Neural cell (in vitro differentiated cells): ENCODE results near the gene DAPP1. TPM values are rescaled to one million over a fixed set of nuclear protein-coding genes. Genes with fewer than 3 reads are reported as not detected.

ENCODE experiments used
- H2AFZ ChIP-seq: fragments of 200-600, 300-800 bp; sonication (generic), shearing (Covaris generic); 2 replicates; pipeline ENCODE4 v1.6.0; 2014; ENCODE audit warnings: low read depth, mild to moderate bottlenecking, antibody characterized with exemption, low read length, moderate library complexity
- H3F3A ChIP-seq: fragments of 200-600 bp; shearing (Covaris generic); 2 replicates; pipeline ENCODE4 v1.6.1; 2016; ENCODE audit warnings: mild to moderate bottlenecking, moderate library complexity, mixed read lengths, antibody characterized with exemption, low read length; ENCODE audit not compliant: insufficient read depth, poor library complexity, severe bottlenecking
- H3K27ac ChIP-seq: fragments of 200-600, 300-800 bp; sonication (generic), shearing (Covaris generic); 2 replicates; pipeline ENCODE4 v1.5.1; 2014; ENCODE audit warnings: mild to moderate bottlenecking, low read length, moderate library complexity
- H3K27me3 ChIP-seq: fragments of 300-800, 200-600 bp; sonication (generic), shearing (Covaris generic); 2 replicates; pipeline ENCODE4 v1.6.0; 2014; ENCODE audit warnings: mild to moderate bottlenecking, low read depth, low read length, moderate library complexity; ENCODE audit not compliant: insufficient read depth
- H3K36me3 ChIP-seq: fragments of 300-800, 200-600 bp; sonication (generic), shearing (Covaris generic); 2 replicates; pipeline ENCODE4 v1.5.1; 2014; ENCODE audit warnings: mild to moderate bottlenecking, antibody characterized with exemption, low read length, moderate library complexity; ENCODE audit not compliant: insufficient read depth
- H3K4me2 ChIP-seq: fragments of 300-800, 200-600 bp; sonication (generic), shearing (Covaris generic); 2 replicates; pipeline ENCODE4 v1.6.0; 2014; ENCODE audit warnings: mild to moderate bottlenecking, low read length
- H3K4me3 ChIP-seq: fragments of 300-800, 200-600 bp; sonication (generic), shearing (Covaris generic); 2 replicates; pipeline ENCODE4 v1.5.1; 2014; ENCODE audit warnings: mild to moderate bottlenecking, low read length, moderate library complexity
- H3K79me2 ChIP-seq: fragments of 200-600 bp; shearing (Covaris generic); replicated peaks from 2 replicates; pipeline ENCODE4 v1.6.0; 2014; ENCODE audit warnings: mild to moderate bottlenecking, low read length, moderate library complexity; ENCODE audit not compliant: insufficient read depth
- H3K9ac ChIP-seq: fragments of 300-800, 200-600 bp; sonication (generic), shearing (Covaris generic); 2 replicates; pipeline ENCODE4 v1.6.1; 2016; ENCODE audit warnings: mild to moderate bottlenecking, low read length, mixed read lengths
- H3K9me2 ChIP-seq: fragments of 200-600 bp; shearing (Covaris generic); 2 replicates; pipeline ENCODE4 v1.6.1; 2016; ENCODE audit warnings: mild to moderate bottlenecking, low read length, mixed read lengths; ENCODE audit not compliant: insufficient read depth
- H3K9me3 ChIP-seq: fragments of 200-600, 300-800 bp; sonication (generic), shearing (Covaris generic); 2 replicates; pipeline ENCODE4 v1.6.1; 2016; ENCODE audit warnings: mild to moderate bottlenecking, mixed run types, low read length, moderate library complexity, mixed read lengths
- H4K20me1 ChIP-seq: fragments of 200-600 bp; shearing (Covaris generic); 2 replicates; pipeline ENCODE4 v1.6.1; 2016; ENCODE audit warnings: mild to moderate bottlenecking, mixed run types; ENCODE audit not compliant: insufficient read depth
- EP300 ChIP-seq: fragments of 450-650 bp; conservative IDR thresholded peaks from 2 replicates; pipeline ENCODE4 v1.6.1; 2014; ENCODE audit warnings: antibody characterized with exemption, mild to moderate bottlenecking, moderate library complexity; ENCODE audit not compliant: poor library complexity, severe bottlenecking
- EZH2 ChIP-seq: fragments of 200-600, 300-800 bp; shearing (Covaris generic), sonication (generic); IDR thresholded peaks from 2 replicates; pipeline ENCODE4 v1.6.1; 2014; ENCODE audit warnings: antibody characterized with exemption, low read length, borderline replicate concordance, mild to moderate bottlenecking; ENCODE audit not compliant: insufficient read depth, poor library complexity, severe bottlenecking
- MXI1 ChIP-seq: fragments of 450-650 bp; conservative IDR thresholded peaks from 2 replicates; pipeline ENCODE4 v1.6.1; 2014; ENCODE audit warnings: antibody characterized with exemption, mild to moderate bottlenecking; ENCODE audit not compliant: poor library complexity, severe bottlenecking
- POLR2AphosphoS5 ChIP-seq: IDR thresholded peaks from 2 replicates; pipeline ENCODE4 v1.6.1; 2012
- RAD21 ChIP-seq: fragments of 450-650 bp; conservative IDR thresholded peaks from 2 replicates; pipeline ENCODE4 v1.6.1; 2014; ENCODE audit warnings: antibody characterized with exemption, mild to moderate bottlenecking, moderate library complexity
- REST ChIP-seq: IDR thresholded peaks from 2 replicates; pipeline ENCODE4 v1.6.1; 2012; ENCODE audit warnings: borderline replicate concordance
- SMC3 ChIP-seq: fragments of 450-650 bp; conservative IDR thresholded peaks from 2 replicates; pipeline ENCODE4 v1.6.1; 2014; ENCODE audit warnings: antibody characterized with exemption, mild to moderate bottlenecking, moderate library complexity; ENCODE audit not compliant: poor library complexity
- TAF1 ChIP-seq: IDR thresholded peaks from 2 replicates; pipeline ENCODE4 v1.6.1; 2012; ENCODE audit warnings: low read depth
- polyA plus RNA-seq: library from polyadenylated mRNA; depleted of rRNA; stranded (reverse); fragments of >200 nt; gene quantifications from 2 replicates; pipeline ENCODE4 v1.2.3, GENCODE V29; 2014
- TF ChIP-seq, protein P1 (sequence below): fragments of 450-650 bp; IDR thresholded peaks from 2 replicates; pipeline ENCODE4 v1.5.1; 2014; ENCODE audit warnings: antibody characterized with exemption, mild to moderate bottlenecking, moderate library complexity; ENCODE audit not compliant: poor library complexity, severe bottlenecking

DAPP1 gene
- polyA plus RNA-seq, 1 donor from 2014 or later: not detected

- H3K79me2 ChIP-seq: no peaks in the 10 kb centered on the region
- H2AFZ ChIP-seq: no peak overlapping the region
- TF ChIP-seq REST (no peak), TAF1 (no peak), EZH2 (no peak), RAD21 (no peak), MXI1 (no peak), POLR2AphosphoS5 (no peak), SMC3 (no peak), EP300 (no peak)
- TF ChIP-seq, protein P1, sequence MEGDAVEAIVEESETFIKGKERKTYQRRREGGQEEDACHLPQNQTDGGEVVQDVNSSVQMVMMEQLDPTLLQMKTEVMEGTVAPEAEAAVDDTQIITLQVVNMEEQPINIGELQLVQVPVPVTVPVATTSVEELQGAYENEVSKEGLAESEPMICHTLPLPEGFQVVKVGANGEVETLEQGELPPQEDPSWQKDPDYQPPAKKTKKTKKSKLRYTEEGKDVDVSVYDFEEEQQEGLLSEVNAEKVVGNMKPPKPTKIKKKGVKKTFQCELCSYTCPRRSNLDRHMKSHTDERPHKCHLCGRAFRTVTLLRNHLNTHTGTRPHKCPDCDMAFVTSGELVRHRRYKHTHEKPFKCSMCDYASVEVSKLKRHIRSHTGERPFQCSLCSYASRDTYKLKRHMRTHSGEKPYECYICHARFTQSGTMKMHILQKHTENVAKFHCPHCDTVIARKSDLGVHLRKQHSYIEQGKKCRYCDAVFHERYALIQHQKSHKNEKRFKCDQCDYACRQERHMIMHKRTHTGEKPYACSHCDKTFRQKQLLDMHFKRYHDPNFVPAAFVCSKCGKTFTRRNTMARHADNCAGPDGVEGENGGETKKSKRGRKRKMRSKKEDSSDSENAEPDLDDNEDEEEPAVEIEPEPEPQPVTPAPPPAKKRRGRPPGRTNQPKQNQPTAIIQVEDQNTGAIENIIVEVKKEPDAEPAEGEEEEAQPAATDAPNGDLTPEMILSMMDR: no peak
- H3F3A ChIP-seq: no peaks in the 10 kb centered on the region
- no peaks in the 10 kb centered on the region for H3K36me3 ChIP-seq
- no peaks in the 10 kb centered on the region for H3K9me2 ChIP-seq
- H3K9ac ChIP-seq: no peak overlapping the region
- H3K9me3 ChIP-seq: no peaks in the 10 kb centered on the region
- no peak overlapping the region for H3K4me3 ChIP-seq
- no peak overlapping the region for H3K27ac ChIP-seq
- no peaks in the 10 kb centered on the region for H4K20me1 ChIP-seq
- no peaks in the 10 kb centered on the region for H3K27me3 ChIP-seq
- H3K4me2 ChIP-seq: no peak overlapping the region
Observed at GRCh38 chr4:99859618-99860017, 43.0 kb downstream of the DAPP1 start.

DNA sequence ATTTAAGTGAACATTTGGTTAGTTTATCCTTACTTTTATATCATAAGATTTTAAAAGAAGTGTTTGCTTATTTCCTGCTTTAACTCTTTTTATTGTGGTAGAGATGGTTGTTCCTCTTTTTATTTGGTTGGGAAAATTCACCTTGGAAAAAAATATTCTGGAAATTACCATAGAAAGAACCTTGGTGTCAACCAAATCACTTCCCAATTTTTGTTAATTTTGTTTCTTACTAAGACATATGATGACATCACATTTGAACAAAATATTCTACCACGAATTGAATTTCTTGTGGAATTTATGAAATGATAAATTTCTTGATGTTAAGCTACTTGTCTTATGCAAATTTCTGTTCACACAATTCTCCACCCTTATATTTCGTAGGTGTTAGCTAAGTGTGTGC, 43.9 kb downstream of the DAPP1 start:
- Histone ChIP-seq H3K4me3 (no peak overlapping the region), H3K79me2 (no peaks in the 10 kb centered on the region), H3K9me3 (no peaks in the 10 kb centered on the region), H3K27ac (no peak overlapping the region), H3K9ac (no peak overlapping the region), H2AFZ (no peak overlapping the region), H3K27me3 (no peaks in the 10 kb centered on the region), H3K4me2 (no peak overlapping the region), H3K36me3 (no peaks in the 10 kb centered on the region), H3K9me2 (no peaks in the 10 kb centered on the region), H3F3A (no peaks in the 10 kb centered on the region), H4K20me1 (no peaks in the 10 kb centered on the region)
- no peak for TF ChIP-seq POLR2AphosphoS5
- no peak for TF ChIP-seq EP300
- TF ChIP-seq RAD21: no peak
- TF ChIP-seq REST: no peak
- no peak for TF ChIP-seq MXI1
